Endothelial cell of umbilical vein (primary cell): ENCODE results near the gene SPRING1. TPM values are rescaled to one million over a fixed set of nuclear protein-coding genes. Genes with fewer than 3 reads are reported as not detected.

Source experiments
- BruUV-seq: library from RNA; stranded (reverse); fragments of 400-500 nt; replicated peaks from 2 replicates; lab custom pipeline; 2021; lab: Mats Ljungman, UMichigan
- CTCF ChIA-PET: fragments of 300-600, 350-600 bp; sonication (Branson Sonifier 250); formaldehyde crosslinking; loops from one replicate; lab custom pipeline; 2021; ENCODE audit warnings: antibody characterized with exemption, inconsistent platforms; lab: Charles Lee
- POLR2A ChIA-PET: fragments of 300-600, 350-600 bp; sonication (Branson Sonifier 250); formaldehyde crosslinking; loops from one replicate; lab custom pipeline; 2021; ENCODE audit warnings: antibody characterized with exemption, inconsistent platforms; lab: Charles Lee
- DNase-seq: peaks from one replicate; pipeline ENCODE4 v3.0.0-alpha.2; 2011; ENCODE audit warnings: low read depth, low spot score
- FAIRE-seq: peaks from 2 replicates; lab custom pipeline; 2011; peaks lifted over from hg19 to GRCh38; lab: Jason Lieb, UNC
- H2AFZ ChIP-seq: 2 replicates; pipeline ENCODE4 v1.6.0; 2012; ENCODE audit warnings: low read depth, low read length, control low read depth, inconsistent platforms
- H3K27ac ChIP-seq: 2 replicates; pipeline ENCODE4 v1.5.1; 2011; ENCODE audit warnings: low read depth, mild to moderate bottlenecking, control low read depth, low read length, moderate library complexity; ENCODE audit not compliant: insufficient read depth
- H3K27me3 ChIP-seq, 2 experiments: 2 replicates each; pipeline versions ENCODE4 v1.6.0 to v1.6.1; 2011; ENCODE audit warnings: low read length in 2 of 2, mixed read lengths in 1 of 2; ENCODE audit not compliant: control insufficient read depth in 2 of 2, insufficient read depth in 2 of 2
- H3K36me3 ChIP-seq, 2 experiments: 2 replicates in 1 of 2; 3 replicates in 1 of 2; pipeline ENCODE4 v1.5.1; 2011; ENCODE audit warnings: low read length in 2 of 2, mild to moderate bottlenecking in 1 of 2, moderate library complexity in 1 of 2; ENCODE audit not compliant: control insufficient read depth in 2 of 2, insufficient read depth in 2 of 2; ENCODE audit errors: extremely low read depth in 1 of 2
- H3K4me1 ChIP-seq: 3 replicates; pipeline ENCODE4 v1.5.1; 2011; ENCODE audit warnings: mild to moderate bottlenecking, low read length; ENCODE audit not compliant: control insufficient read depth, insufficient read depth; ENCODE audit errors: extremely low read depth
- H3K4me2 ChIP-seq: 2 replicates; pipeline ENCODE4 v1.6.1; 2011; ENCODE audit warnings: low read length, control low read depth, mixed read lengths; ENCODE audit not compliant: insufficient read depth
- H3K4me3 ChIP-seq, 3 experiments: fragments of 200-600 bp in 1 of 3; sonication (generic), shearing (Covaris generic) in 1 of 3; replicated peaks in 1 of 3; 2 replicates each; pipeline ENCODE4 v1.5.1; 2011 to 2016; ENCODE audit warnings: control low read depth in 3 of 3, low read length in 3 of 3, mild to moderate bottlenecking in 2 of 3, inconsistent platforms in 1 of 3, low read depth in 1 of 3, moderate library complexity in 1 of 3; ENCODE audit not compliant: insufficient read depth in 1 of 3
- H3K79me2 ChIP-seq: 2 replicates; pipeline ENCODE4 v1.6.0; 2012; ENCODE audit warnings: low read length, inconsistent platforms; ENCODE audit not compliant: control insufficient read depth, insufficient read depth
- H3K9ac ChIP-seq: replicated peaks from 2 replicates; pipeline ENCODE3; 2011; ENCODE audit warnings: low read length, control low read depth; ENCODE audit not compliant: insufficient read depth; ENCODE audit errors: extremely low read depth
- H3K9me1 ChIP-seq: replicated peaks from 3 replicates; pipeline ENCODE4 v1.6.0; 2011; ENCODE audit warnings: mild to moderate bottlenecking, low read length; ENCODE audit not compliant: control insufficient read depth, insufficient read depth; ENCODE audit errors: extremely low read depth
- H3K9me3 ChIP-seq: replicated peaks from 2 replicates; pipeline ENCODE4 v1.5.1; 2012; ENCODE audit warnings: low read length, inconsistent platforms; ENCODE audit not compliant: control insufficient read depth, insufficient read depth
- H4K20me1 ChIP-seq: replicated peaks from 2 replicates; pipeline ENCODE3; 2011; ENCODE audit warnings: mild to moderate bottlenecking, low read length; ENCODE audit not compliant: control insufficient read depth, insufficient read depth; ENCODE audit errors: extremely low read depth
- EZH2 ChIP-seq: IDR thresholded peaks from 2 replicates; pipeline ENCODE4 v1.6.1; 2012; ENCODE audit warnings: borderline replicate concordance, low read depth, mild to moderate bottlenecking, moderate library complexity, low read length, inconsistent platforms; ENCODE audit not compliant: severe bottlenecking
- FOS ChIP-seq: IDR thresholded peaks from 2 replicates; pipeline ENCODE4 v1.6.1; 2011; ENCODE audit warnings: mild to moderate bottlenecking, low read length, moderate library complexity, borderline replicate concordance; ENCODE audit not compliant: insufficient read depth
- JUN ChIP-seq: IDR thresholded peaks from 2 replicates; pipeline ENCODE4 v1.6.1; 2011; ENCODE audit warnings: borderline replicate concordance, low read depth; ENCODE audit not compliant: insufficient read length, insufficient read depth
- MYC ChIP-seq: IDR thresholded peaks from one replicate; pipeline ENCODE4 v1.6.1; 2011; ENCODE audit warnings: mild to moderate bottlenecking, low read depth, low read length
- POLR2A ChIP-seq: IDR thresholded peaks from 2 replicates; pipeline ENCODE4 v1.6.1; 2012; ENCODE audit warnings: low read depth, mild to moderate bottlenecking, control low read depth, low read length
- POLR2AphosphoS5 ChIP-seq: IDR thresholded peaks from 2 replicates; pipeline ENCODE4 v1.6.1; 2012; ENCODE audit warnings: low read depth, mild to moderate bottlenecking, control low read depth, low read length, moderate library complexity; ENCODE audit not compliant: insufficient read depth
- dilution Hi-C: fragments of 300-500 bp; cut with MboI; formaldehyde crosslinking; loops from one replicate; pipeline ENCODE4 v1.15.0; 2019; ENCODE audit warnings: low sequenced_read_pairs; ENCODE audit not compliant: extremely low pct_ligation_motif_present
- intact Hi-C: fragments of 100-400 bp; cut with micrococcal nuclease; formaldehyde crosslinking; loops from one replicate; pipeline ENCODE4 v1.10.0; 2022
- polyA plus RNA-seq, 4 experiments: library from polyadenylated mRNA; depleted of rRNA in 3 of 4; stranded (reverse) in 3 of 4; unstranded in 1 of 4; fragments of >200 nt; gene quantifications; 2 replicates each; pipeline versions ENCODE4 v1.2.1 to v1.2.3, GENCODE V29; 2011 to 2012; ENCODE audit warnings: missing spikeins in 1 of 4
- total RNA-seq: library from RNA; stranded (reverse); gene quantifications from 2 replicates; pipeline ENCODE4 v1.2.3, GENCODE V29; 2021
- TF ChIP-seq, protein P1 (sequence below): IDR thresholded peaks from 2 replicates; pipeline ENCODE4 v1.6.1; 2011; ENCODE audit not compliant: insufficient read depth, insufficient read length
- TF ChIP-seq, protein P2 (sequence below), 2 donors: IDR thresholded peaks; 1 replicate in 1 of 2; 2 replicates in 1 of 2; pipeline ENCODE4 v1.5.1; 2011; ENCODE audit warnings: low read length in 2 of 2, mild to moderate bottlenecking in 2 of 2, moderate library complexity in 2 of 2, control low read depth in 1 of 2, inconsistent platforms in 1 of 2, low read depth in 1 of 2; ENCODE audit not compliant: insufficient read depth in 1 of 2; ENCODE audit errors: extremely low read depth in 1 of 2

The SPRING1 gene
- total and polyA plus RNA-seq, 2 donors (not counting 3 experiments of a cell fraction or from before 2014, with no cell fraction given): 17.5 to 40.4 TPM

DNA sequence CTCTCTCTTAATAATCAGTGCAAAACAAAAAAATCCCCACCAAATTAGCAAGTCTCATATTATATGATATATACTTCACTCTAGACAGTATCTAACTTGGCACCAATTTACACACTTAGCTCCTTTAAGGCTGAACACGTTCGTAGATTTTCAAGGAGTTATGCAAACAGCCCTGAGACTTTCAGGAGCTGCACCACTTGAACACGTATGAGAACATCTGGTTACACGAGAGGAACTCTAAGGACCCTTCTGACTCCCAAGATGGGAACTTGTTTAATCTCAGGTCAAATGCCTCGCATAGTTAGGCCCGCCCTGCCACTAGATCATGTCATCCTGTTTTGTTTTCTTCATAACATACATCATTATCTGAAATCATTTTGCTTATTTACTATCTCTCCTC lies 10.0 kb downstream of the SPRING1 start:
- no peaks in the 10 kb centered on the region for H3K9me3 ChIP-seq
- dilution Hi-C loops: no loop called here
- peaks cover 12% of the 10 kb centered on the region for H3K4me1 ChIP-seq
- FAIRE-seq: no peak
- H3K9ac ChIP-seq: no peak overlapping the region
- H4K20me1 ChIP-seq: no peaks in the 10 kb centered on the region
- peaks cover 39% of the 10 kb centered on the region for H3K79me2 ChIP-seq
- H3K36me3 ChIP-seq: peaks cover 0 to 1% of the 10 kb centered on the region in 2 experiments
- POLR2A ChIA-PET: no interaction called here
- H3K9me1 ChIP-seq: no peaks in the 10 kb centered on the region
- H2AFZ ChIP-seq: no peak overlapping the region
- TF ChIP-seq MYC (no peak), JUN (no peak), POLR2AphosphoS5 (no peak), FOS (no peak), EZH2 (no peak), POLR2A (no peak)
- TF ChIP-seq, protein P1, sequence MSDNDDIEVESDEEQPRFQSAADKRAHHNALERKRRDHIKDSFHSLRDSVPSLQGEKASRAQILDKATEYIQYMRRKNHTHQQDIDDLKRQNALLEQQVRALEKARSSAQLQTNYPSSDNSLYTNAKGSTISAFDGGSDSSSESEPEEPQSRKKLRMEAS: no peak
- TF ChIP-seq, protein P2, sequence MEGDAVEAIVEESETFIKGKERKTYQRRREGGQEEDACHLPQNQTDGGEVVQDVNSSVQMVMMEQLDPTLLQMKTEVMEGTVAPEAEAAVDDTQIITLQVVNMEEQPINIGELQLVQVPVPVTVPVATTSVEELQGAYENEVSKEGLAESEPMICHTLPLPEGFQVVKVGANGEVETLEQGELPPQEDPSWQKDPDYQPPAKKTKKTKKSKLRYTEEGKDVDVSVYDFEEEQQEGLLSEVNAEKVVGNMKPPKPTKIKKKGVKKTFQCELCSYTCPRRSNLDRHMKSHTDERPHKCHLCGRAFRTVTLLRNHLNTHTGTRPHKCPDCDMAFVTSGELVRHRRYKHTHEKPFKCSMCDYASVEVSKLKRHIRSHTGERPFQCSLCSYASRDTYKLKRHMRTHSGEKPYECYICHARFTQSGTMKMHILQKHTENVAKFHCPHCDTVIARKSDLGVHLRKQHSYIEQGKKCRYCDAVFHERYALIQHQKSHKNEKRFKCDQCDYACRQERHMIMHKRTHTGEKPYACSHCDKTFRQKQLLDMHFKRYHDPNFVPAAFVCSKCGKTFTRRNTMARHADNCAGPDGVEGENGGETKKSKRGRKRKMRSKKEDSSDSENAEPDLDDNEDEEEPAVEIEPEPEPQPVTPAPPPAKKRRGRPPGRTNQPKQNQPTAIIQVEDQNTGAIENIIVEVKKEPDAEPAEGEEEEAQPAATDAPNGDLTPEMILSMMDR (IDR thresholded peaks at IDR 0.05; ENCODE audit: extremely low read depth in 1 of 2, insufficient read depth in 1 of 2, low read depth in 1 of 2, low read length in 2 of 2): no peak
- no peak overlapping the region for H3K27ac ChIP-seq
- no peaks in the 10 kb centered on the region for H3K27me3 ChIP-seq
- H3K4me2 ChIP-seq: no peak overlapping the region
- CTCF ChIA-PET: interaction anchor here (1.3 kb wide), 1 partner anchor 9 kb away, joined by 6 read pairs; no protein-coding TSS in a partner anchor
- H3K4me3 ChIP-seq: no peak overlapping the region
- intact Hi-C loops: no loop called here
- BruUV-seq: no TSS peak
- DNase-seq: no peak
